HG03378 (cell line): ENCODE measurements around the gene NDST4.

Source experiments
- ATAC-seq: cut with Tn5 transposase; IDR thresholded peaks from one replicate; pipeline ENCODE4 v1.9.1; 2021; ENCODE audit warnings: mild to moderate bottlenecking, moderate library complexity; ENCODE audit not compliant: unreplicated experiment

Gene NDST4

GRCh38 chr4:114807759-114808404, 305.5 kb downstream of the NDST4 start:
- peak; percentile 99 for ATAC-seq

- no peak for ATAC-seq
Observed at GRCh38 chr4:114807357-114807756, 306.1 kb downstream of the NDST4 start.

DNA sequence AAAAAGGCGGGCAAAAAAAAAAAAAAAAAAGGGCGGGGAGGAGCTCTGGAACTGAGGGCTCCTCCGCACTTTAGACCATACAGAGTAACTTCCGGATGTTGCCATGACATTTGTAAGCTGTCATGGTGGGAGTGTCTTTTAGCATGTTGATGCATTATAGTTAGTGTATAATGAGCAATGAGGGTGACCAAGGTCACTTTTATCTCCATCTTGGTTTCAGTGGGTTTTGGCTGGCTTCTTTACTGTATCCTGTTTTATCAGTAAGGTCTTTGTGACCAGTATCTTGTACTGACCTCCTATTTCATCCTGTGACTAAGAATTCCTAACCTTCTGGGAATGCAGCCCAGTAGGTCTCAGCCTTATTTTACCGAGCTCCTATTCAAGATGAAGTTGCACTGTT, 321.4 kb downstream of the NDST4 start:
- ATAC-seq: no peak

- ATAC-seq: no peak
Observed at GRCh38 chr4:114785570-114785969, 327.9 kb downstream of the NDST4 start.

GRCh38 chr4:114783215-114783595, 330.2 kb downstream of the NDST4 start:
- no peak for ATAC-seq

GRCh38 chr4:114782415-114783214, 330.8 kb downstream of the NDST4 start:
- no peak for ATAC-seq

DNA sequence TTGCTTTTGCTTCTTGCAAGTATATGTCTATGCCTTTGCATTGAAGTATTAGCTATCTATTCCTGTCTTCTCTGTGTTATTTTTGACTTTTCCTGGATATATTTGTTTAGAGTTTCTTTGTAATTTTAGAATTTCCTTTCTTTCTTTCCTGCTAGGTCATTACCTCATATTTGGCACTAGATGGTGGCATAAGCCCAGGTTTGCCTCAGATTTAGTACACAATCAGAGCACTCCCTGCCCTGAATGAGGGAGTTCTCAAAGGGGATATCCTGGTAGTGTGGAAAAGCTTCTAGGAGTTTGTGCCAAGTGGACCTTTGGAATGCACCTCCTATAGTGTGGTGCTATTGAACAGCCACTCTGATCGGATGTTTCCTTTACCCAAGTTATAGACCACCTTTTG, 333.2 kb downstream of the NDST4 start:
- no peak for ATAC-seq
